Keratinocyte (primary cell): Measurements from ENCODE around the gene ATP7B.

Experiments used
- CTCF ChIP-seq, 3 experiments: IDR thresholded peaks in 1 of 3; conservative IDR thresholded peaks in 1 of 3; optimal IDR thresholded peaks in 1 of 3; 2 replicates in 2 of 3; 3 replicates in 1 of 3; pipeline versions ENCODE3 to v1.5.1; 2011; ENCODE audit warnings: low read length in 3 of 3, mild to moderate bottlenecking in 3 of 3, moderate library complexity in 2 of 3, control low read depth in 1 of 3, inconsistent platforms in 1 of 3; ENCODE audit not compliant: insufficient read depth in 2 of 3; ENCODE audit errors: extremely low read depth in 1 of 3
- EZH2 ChIP-seq: IDR thresholded peaks from one replicate; pipeline ENCODE4 v1.6.1; 2012; ENCODE audit warnings: inconsistent platforms, mild to moderate bottlenecking, low read length, moderate library complexity

GRCh38 chr13:51977625-51978024 is 33.6 kb downstream of the ATP7B start:
- TF ChIP-seq CTCF (optimal IDR thresholded peaks at IDR 0.05 in 1 of 3, IDR thresholded peaks at IDR 0.05 in 1 of 3, conservative IDR thresholded peaks at IDR 0.05 in 1 of 3; ENCODE audit: extremely low read depth in 1 of 3, insufficient read depth in 2 of 3, low read length in 3 of 3) (no peak), EZH2 (no peak)
